PFSK-1 (cell line): ENCODE data around the gene SPIN1.

ENCODE experiments used
- FOXP2 ChIP-seq: optimal IDR thresholded peaks from 2 replicates; pipeline ENCODE3; 2011; ENCODE audit warnings: borderline replicate concordance, control low read depth, inconsistent platforms; ENCODE audit not compliant: insufficient read depth; ENCODE audit errors: extremely low read length, extremely low read depth
- POLR2AphosphoS5 ChIP-seq: IDR thresholded peaks from 2 replicates; pipeline ENCODE4 v1.6.1; 2012; ENCODE audit warnings: low read depth, mild to moderate bottlenecking, control low read depth, low read length, moderate library complexity
- REST ChIP-seq, 2 experiments: IDR thresholded peaks; 2 replicates each; pipeline versions ENCODE4 v1.6.1 to v1.8.0; 2011 to 2012; ENCODE audit warnings: low read depth in 2 of 2, low read length in 2 of 2, control low read depth in 1 of 2, inconsistent platforms in 1 of 2, mild to moderate bottlenecking in 1 of 2, moderate library complexity in 1 of 2; ENCODE audit not compliant: insufficient read depth in 1 of 2
- SIN3A ChIP-seq: IDR thresholded peaks from 2 replicates; pipeline ENCODE4 v1.6.1; 2012; ENCODE audit warnings: mild to moderate bottlenecking, low read length, moderate library complexity, borderline replicate concordance; ENCODE audit not compliant: insufficient read depth
- TAF1 ChIP-seq: IDR thresholded peaks from 2 replicates; pipeline ENCODE4 v1.6.1; 2012; ENCODE audit warnings: low read length, control low read depth, borderline replicate concordance; ENCODE audit not compliant: insufficient read depth

SPIN1 gene

GRCh38 chr9:88481933-88482332, 93.7 kb downstream of the SPIN1 start:
- TF ChIP-seq POLR2AphosphoS5 (no peak), TAF1 (no peak), SIN3A (no peak), FOXP2 (no peak), REST (IDR thresholded peaks at IDR 0.05; ENCODE audit: insufficient read depth in 1 of 2, low read depth in 2 of 2, low read length in 2 of 2) (no peak)

- no peak for TF ChIP-seq SIN3A
- no peak for TF ChIP-seq TAF1
- TF ChIP-seq REST (IDR thresholded peaks at IDR 0.05; ENCODE audit: insufficient read depth in 1 of 2, low read depth in 2 of 2, low read length in 2 of 2) = no peak
- no peak for TF ChIP-seq FOXP2
- TF ChIP-seq POLR2AphosphoS5 = no peak
Measured at GRCh38 chr9:88488166-88488565, 99.9 kb downstream of the SPIN1 start.

GRCh38 chr9:88494983-88495721, 106.9 kb downstream of the SPIN1 start:
- no peak for TF ChIP-seq FOXP2
- TF ChIP-seq SIN3A = no peak
- TF ChIP-seq TAF1 = no peak
- no peak for TF ChIP-seq POLR2AphosphoS5
- no peak for TF ChIP-seq REST (IDR thresholded peaks at IDR 0.05; ENCODE audit: insufficient read depth in 1 of 2, low read depth in 2 of 2, low read length in 2 of 2)

DNA sequence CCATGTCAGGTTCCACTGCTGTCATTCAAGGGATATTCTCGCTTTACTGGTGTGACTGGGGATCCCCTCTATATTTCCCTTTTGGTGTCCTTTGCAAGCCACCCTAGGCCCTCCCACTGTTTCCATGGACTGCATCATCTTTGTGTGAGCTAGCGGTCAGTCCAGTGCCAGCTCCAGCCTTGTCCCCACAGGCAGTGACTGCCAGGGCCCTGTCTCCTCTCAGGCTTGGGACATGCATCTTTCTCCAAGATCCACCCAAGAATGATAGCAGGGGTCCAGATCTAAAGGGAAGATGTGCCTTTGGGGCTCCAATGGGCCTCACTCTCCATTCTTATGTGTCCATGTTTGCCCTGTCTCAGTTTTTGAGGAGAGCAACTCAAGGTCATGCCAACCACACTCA, 109.0 kb downstream of the SPIN1 start:
- TF ChIP-seq POLR2AphosphoS5 (no peak), FOXP2 (no peak), SIN3A (no peak), TAF1 (no peak), REST (IDR thresholded peaks at IDR 0.05; ENCODE audit: insufficient read depth in 1 of 2, low read depth in 2 of 2, low read length in 2 of 2) (no peak)
